ENCODE measurements around the gene ADAM33.

The ADAM33 gene

GRCh38 chr20:3727401-3728021 lies 45.7 kb upstream of the ADAM33 start:
- H3K27ac ChIP-seq = no peak overlapping the region
- TF ChIP-seq ZFX (IDR thresholded peaks at IDR 0.05; ENCODE audit: borderline replicate concordance) = no peak
- TF ChIP-seq, protein P1, sequence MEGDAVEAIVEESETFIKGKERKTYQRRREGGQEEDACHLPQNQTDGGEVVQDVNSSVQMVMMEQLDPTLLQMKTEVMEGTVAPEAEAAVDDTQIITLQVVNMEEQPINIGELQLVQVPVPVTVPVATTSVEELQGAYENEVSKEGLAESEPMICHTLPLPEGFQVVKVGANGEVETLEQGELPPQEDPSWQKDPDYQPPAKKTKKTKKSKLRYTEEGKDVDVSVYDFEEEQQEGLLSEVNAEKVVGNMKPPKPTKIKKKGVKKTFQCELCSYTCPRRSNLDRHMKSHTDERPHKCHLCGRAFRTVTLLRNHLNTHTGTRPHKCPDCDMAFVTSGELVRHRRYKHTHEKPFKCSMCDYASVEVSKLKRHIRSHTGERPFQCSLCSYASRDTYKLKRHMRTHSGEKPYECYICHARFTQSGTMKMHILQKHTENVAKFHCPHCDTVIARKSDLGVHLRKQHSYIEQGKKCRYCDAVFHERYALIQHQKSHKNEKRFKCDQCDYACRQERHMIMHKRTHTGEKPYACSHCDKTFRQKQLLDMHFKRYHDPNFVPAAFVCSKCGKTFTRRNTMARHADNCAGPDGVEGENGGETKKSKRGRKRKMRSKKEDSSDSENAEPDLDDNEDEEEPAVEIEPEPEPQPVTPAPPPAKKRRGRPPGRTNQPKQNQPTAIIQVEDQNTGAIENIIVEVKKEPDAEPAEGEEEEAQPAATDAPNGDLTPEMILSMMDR (IDR thresholded peaks at IDR 0.05) = no peak

GRCh38 chr20:3724356-3724755 lies 42.5 kb upstream of the ADAM33 start:
- no peak overlapping the region for H3K27ac ChIP-seq
- TF ChIP-seq, protein P1 (IDR thresholded peaks at IDR 0.05) = no peak
- no peak for TF ChIP-seq ZFX (IDR thresholded peaks at IDR 0.05; ENCODE audit: borderline replicate concordance)

- TF ChIP-seq, protein P1 (IDR thresholded peaks at IDR 0.05) = no peak
- TF ChIP-seq ZFX (IDR thresholded peaks at IDR 0.05; ENCODE audit: borderline replicate concordance) = no peak
- H3K27ac ChIP-seq = no peak overlapping the region
Measured at GRCh38 chr20:3723284-3723683, 41.5 kb upstream of the ADAM33 start.

- no peak overlapping the region for H3K27ac ChIP-seq
Measured at GRCh38 chr20:3721912-3722311, 40.1 kb upstream of the ADAM33 start.

GRCh38 chr20:3720626-3721025 lies 38.8 kb upstream of the ADAM33 start:
- TF ChIP-seq ZFX (IDR thresholded peaks at IDR 0.05; ENCODE audit: borderline replicate concordance) = no peak
- TF ChIP-seq, protein P1 (IDR thresholded peaks at IDR 0.05) = no peak
- no peak overlapping the region for H3K27ac ChIP-seq

More at GRCh38 chr20:3721912-3722311, 40.1 kb upstream of the ADAM33 start:
- TF ChIP-seq, protein P1 (IDR thresholded peaks at IDR 0.05) = no peak
- TF ChIP-seq ZFX (IDR thresholded peaks at IDR 0.05; ENCODE audit: borderline replicate concordance) = no peak

DNA sequence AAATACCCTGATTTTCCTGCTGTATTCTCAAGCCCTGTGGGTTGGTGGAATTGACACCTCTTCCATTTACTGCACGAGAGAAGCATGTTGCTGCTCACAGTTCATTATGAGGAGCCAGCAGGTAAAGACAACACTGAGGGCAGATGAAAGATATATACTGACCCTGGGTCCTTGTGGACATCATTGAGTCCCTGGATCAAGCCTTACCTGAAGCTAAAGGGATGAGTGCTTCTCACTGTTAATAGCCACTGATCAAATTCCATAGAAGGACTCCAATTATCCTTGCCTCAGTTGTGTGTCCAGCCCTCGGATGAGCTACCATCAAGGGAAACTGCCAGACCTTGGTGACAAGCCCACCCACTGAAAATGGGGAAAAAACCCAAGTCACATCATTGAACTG lies 38.3 kb upstream of the ADAM33 start:
- H3K27ac ChIP-seq = no peak overlapping the region
- TF ChIP-seq, protein P1 (IDR thresholded peaks at IDR 0.05) = no peak
- TF ChIP-seq ZFX (IDR thresholded peaks at IDR 0.05; ENCODE audit: borderline replicate concordance) = no peak

GRCh38 chr20:3719046-3719445 lies 37.2 kb upstream of the ADAM33 start:
- TF ChIP-seq, protein P1 (IDR thresholded peaks at IDR 0.05) = no peak
- no peak for TF ChIP-seq ZFX (IDR thresholded peaks at IDR 0.05; ENCODE audit: borderline replicate concordance)
- H3K27ac ChIP-seq = no peak overlapping the region
